ENCODE measurements around the gene ZSCAN30. TPM values are rescaled to one million over a fixed set of nuclear protein-coding genes. Genes with fewer than 3 reads are reported as not detected.

ZSCAN30 gene
- total and polyA plus RNA-seq, 10 of the 15 experiments (the other 5 are each of a cell fraction or from before 2014, with no cell fraction given), result 2.7 to 15.7 (median 11.2) TPM

DNA sequence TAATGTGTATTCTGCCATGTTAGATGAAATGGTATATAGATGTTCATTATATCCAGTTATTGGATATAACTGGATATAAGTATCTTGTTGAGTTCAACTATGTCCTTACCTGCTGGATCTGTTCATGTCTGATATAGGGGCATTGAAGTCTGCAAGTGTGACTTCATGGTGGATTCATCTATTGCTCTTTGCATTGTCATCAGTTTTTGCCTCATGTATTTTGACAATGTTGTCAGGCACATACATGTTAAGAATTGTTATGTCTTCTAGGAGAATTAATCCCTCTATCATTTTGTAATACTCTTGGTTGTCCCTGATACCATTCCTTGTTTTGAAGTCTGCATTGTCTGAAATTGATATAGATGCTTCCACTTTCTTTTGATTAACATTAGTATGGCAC, 38.8 kb upstream of the ZSCAN30 start:
- intact Hi-C loops (cut with micrococcal nuclease; ENCODE audit: unreplicated experiment), result no loop called here
- ChIA-PET RAD21 (ENCODE audit: unreplicated experiment) (no interaction called here), POLR2A (no interaction called here), SMC1A (ENCODE audit: uncharacterized antibody, unreplicated experiment) (no interaction called here), CTCF (no interaction called here)
- TF ChIP-seq, protein P1, sequence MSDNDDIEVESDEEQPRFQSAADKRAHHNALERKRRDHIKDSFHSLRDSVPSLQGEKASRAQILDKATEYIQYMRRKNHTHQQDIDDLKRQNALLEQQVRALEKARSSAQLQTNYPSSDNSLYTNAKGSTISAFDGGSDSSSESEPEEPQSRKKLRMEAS (IDR thresholded peaks at IDR 0.05; ENCODE audit: low read depth, low read length), result no peak
- no peak for TF ChIP-seq ETV6 (conservative IDR thresholded peaks at IDR 0.05 in 1 of 2, IDR thresholded peaks at IDR 0.05 in 1 of 2; ENCODE audit: borderline replicate concordance in 1 of 2, low read depth in 1 of 2)
- no peak for TF ChIP-seq CBFB (IDR thresholded peaks at IDR 0.05; ENCODE audit: low read depth)
- no peak for TF ChIP-seq JUND (IDR thresholded peaks at IDR 0.05; ENCODE audit: low read depth, low read length)
- TF ChIP-seq RCOR1 (conservative IDR thresholded peaks at IDR 0.05; ENCODE audit: low read depth, low read length), result no peak
- TF ChIP-seq PKNOX1 (IDR thresholded peaks at IDR 0.05), result no peak
- TF ChIP-seq SUPT20H (IDR thresholded peaks at IDR 0.05; ENCODE audit: borderline replicate concordance, control insufficient read depth, low read depth, low read length), result no peak
- no peak for TF ChIP-seq CBX5 (IDR thresholded peaks at IDR 0.05; ENCODE audit: low read depth)
- no peak for TF ChIP-seq ATF2 (IDR thresholded peaks at IDR 0.05; ENCODE audit: low read length)
- no peak for TF ChIP-seq EED (IDR thresholded peaks at IDR 0.05; ENCODE audit: low read depth)
- TF ChIP-seq MYB (IDR thresholded peaks at IDR 0.05; ENCODE audit: borderline replicate concordance, low read depth, low read length), result no peak
- Histone ChIP-seq H4K20me1 (ENCODE audit: control insufficient read depth, insufficient read depth) (no peaks in the 10 kb centered on the region), H3K36me3 (ENCODE audit: control insufficient read depth in 2 of 2, insufficient read depth in 2 of 2, low read length in 1 of 2) (peaks cover 0 to 5% of the 10 kb centered on the region in 2 experiments; a peak in 3 of 4 replicates), H3K79me2 (ENCODE audit: control insufficient read depth, insufficient read depth, low read length) (no peaks in the 10 kb centered on the region), H3K4me1 (ENCODE audit: control insufficient read depth, insufficient read depth, low read length) (no peaks in the 10 kb centered on the region), H3K9ac (ENCODE audit: control insufficient read depth, insufficient read depth, low read length) (no peak overlapping the region), H3K27ac (ENCODE audit: control insufficient read depth, insufficient read depth) (no peak overlapping the region), H3K4me2 (ENCODE audit: control insufficient read depth, insufficient read depth) (no peak overlapping the region), H2AFZ (ENCODE audit: control insufficient read depth, low read depth, low read length) (no peak overlapping the region), H3K9me3 (replicated peaks; ENCODE audit: control insufficient read depth, insufficient read depth, low read length) (no peaks in the 10 kb centered on the region), H3K27me3 (replicated peaks in 1 of 2; ENCODE audit: control insufficient read depth in 2 of 2, insufficient read depth in 2 of 2, low read length in 1 of 2) (no peaks in the 10 kb centered on the region), H3K4me3 (no peak overlapping the region)
- ATAC-seq, result no peak
- no peak for FAIRE-seq
- BruUV-seq (replicated peaks), result no TSS peak
- in situ Hi-C loops (cut with MboI), result no loop called here
- DNase-seq (ENCODE audit: low read depth, low spot score), result no peak

Measured in GM12878 (cell line).